Mesodermal cell (in vitro differentiated cells): ENCODE results near the gene LPCAT1.

Source experiments
- H3K27ac ChIP-seq: 2 replicates; pipeline ENCODE4 v1.7.0; 2013; ENCODE audit warnings: mild to moderate bottlenecking, low read depth, low read length, moderate library complexity; ENCODE audit not compliant: severe bottlenecking
- H3K36me3 ChIP-seq: 2 replicates; pipeline ENCODE4 v1.7.1; 2013; ENCODE audit warnings: mild to moderate bottlenecking, low read length, moderate library complexity; ENCODE audit not compliant: control insufficient read depth, insufficient read depth
- H3K4me1 ChIP-seq: one replicate; pipeline ENCODE4 v1.7.1; 2013; ENCODE audit warnings: mild to moderate bottlenecking, low read length; ENCODE audit not compliant: insufficient read depth, control insufficient read depth, poor library complexity, severe bottlenecking
- H3K4me3 ChIP-seq: 2 replicates; pipeline ENCODE4 v1.7.0; 2013; ENCODE audit warnings: low read length, control low read depth, mild to moderate bottlenecking; ENCODE audit not compliant: insufficient read depth, poor library complexity, severe bottlenecking; ENCODE audit errors: extremely low read depth
- H3K9me3 ChIP-seq: 2 replicates; pipeline ENCODE4 v1.7.1; 2013; ENCODE audit warnings: mild to moderate bottlenecking, low read length, moderate library complexity; ENCODE audit not compliant: control insufficient read depth
- WGBS, 2 experiments: methylation state at CpG; one replicate each; pipeline ENCODE4 v1.1.5; 2013; ENCODE audit warnings: missing lambda C conversion rate in 2 of 2; ENCODE audit not compliant: insufficient coverage in 2 of 2; 5-methylcytosine and 5-hydroxymethylcytosine counted together

The LPCAT1 gene

GRCh38 chr5:1490376-1490775 is 33.4 kb downstream of the LPCAT1 start:
- no peak overlapping the region for H3K27ac ChIP-seq
- H3K4me1 ChIP-seq, result peaks cover 5% of the 10 kb centered on the region
- H3K36me3 ChIP-seq, result peaks cover 92% of the 10 kb centered on the region
- no peak overlapping the region for H3K4me3 ChIP-seq
- WGBS, 2 experiments, result 95 to 99% methylated on average over 12 of the region's 12 CpGs
- no peaks in the 10 kb centered on the region for H3K9me3 ChIP-seq

- no peaks in the 10 kb centered on the region for H3K9me3 ChIP-seq
- H3K4me1 ChIP-seq, result peaks cover 5% of the 10 kb centered on the region
- no peak overlapping the region for H3K4me3 ChIP-seq
- H3K27ac ChIP-seq, result no peak overlapping the region
- WGBS, 2 experiments, result 96 to 97% methylated on average over 12 to 18 of the region's 18 CpGs
- H3K36me3 ChIP-seq, result peaks cover 96% of the 10 kb centered on the region
Observed at GRCh38 chr5:1489754-1490153, 34.0 kb downstream of the LPCAT1 start.

- Histone ChIP-seq H3K9me3 (no peaks in the 10 kb centered on the region), H3K4me3 (no peak overlapping the region), H3K36me3 (peaks cover 95% of the 10 kb centered on the region), H3K4me1 (peaks cover 5% of the 10 kb centered on the region), H3K27ac (peak overlapping the region; percentile 33)
- 97% methylated on average over 10 to 12 of the region's 14 CpGs for WGBS, 2 experiments
Observed at GRCh38 chr5:1488882-1489680, 34.7 kb downstream of the LPCAT1 start.

- H3K4me3 ChIP-seq, result no peak overlapping the region
- WGBS, 2 experiments, result 95 to 97% methylated on average over 23 to 27 of the region's 27 CpGs
- H3K9me3 ChIP-seq, result no peaks in the 10 kb centered on the region
- peaks cover 5% of the 10 kb centered on the region for H3K4me1 ChIP-seq
- peaks cover 78% of the 10 kb centered on the region for H3K36me3 ChIP-seq
- H3K27ac ChIP-seq, result no peak overlapping the region
Observed at GRCh38 chr5:1487079-1487764, 36.5 kb downstream of the LPCAT1 start.

- WGBS, 2 experiments, result 93 to 95% methylated on average over 8 to 12 of the region's 13 CpGs
- peaks cover 68% of the 10 kb centered on the region for H3K36me3 ChIP-seq
- H3K4me3 ChIP-seq, result no peak overlapping the region
- H3K27ac ChIP-seq, result no peak overlapping the region
- H3K4me1 ChIP-seq, result peaks cover 5% of the 10 kb centered on the region
- no peaks in the 10 kb centered on the region for H3K9me3 ChIP-seq
Observed at GRCh38 chr5:1486271-1486670, 37.5 kb downstream of the LPCAT1 start.

GRCh38 chr5:1485579-1486118 is 38.1 kb downstream of the LPCAT1 start:
- no peak overlapping the region for H3K27ac ChIP-seq
- 95% methylated on average over 13 to 14 of the region's 15 CpGs for WGBS, 2 experiments
- H3K4me3 ChIP-seq, result no peak overlapping the region
- no peaks in the 10 kb centered on the region for H3K9me3 ChIP-seq
- H3K4me1 ChIP-seq, result peaks cover 5% of the 10 kb centered on the region
- H3K36me3 ChIP-seq, result peaks cover 62% of the 10 kb centered on the region

- peaks cover under 1% of the 10 kb centered on the region for H3K4me1 ChIP-seq
- H3K9me3 ChIP-seq, result no peaks in the 10 kb centered on the region
- H3K27ac ChIP-seq, result no peak overlapping the region
- 91 to 92% methylated on average over 16 to 17 of the region's 20 CpGs for WGBS, 2 experiments
- H3K36me3 ChIP-seq, result peaks cover 60% of the 10 kb centered on the region
- H3K4me3 ChIP-seq, result no peak overlapping the region
Observed at GRCh38 chr5:1484730-1485578, 38.8 kb downstream of the LPCAT1 start.

- H3K9me3 ChIP-seq, result no peaks in the 10 kb centered on the region
- no peak overlapping the region for H3K4me3 ChIP-seq
- WGBS, 2 experiments, result 91 to 94% methylated on average over 27 to 31 of the region's 33 CpGs
- no peak overlapping the region for H3K27ac ChIP-seq
- H3K4me1 ChIP-seq, result no peaks in the 10 kb centered on the region
- peaks cover 56% of the 10 kb centered on the region for H3K36me3 ChIP-seq
Observed at GRCh38 chr5:1483856-1484729, 39.7 kb downstream of the LPCAT1 start.

- Histone ChIP-seq H3K36me3 (peaks cover 56% of the 10 kb centered on the region), H3K9me3 (no peaks in the 10 kb centered on the region), H3K27ac (no peak overlapping the region), H3K4me1 (no peaks in the 10 kb centered on the region), H3K4me3 (no peak overlapping the region)
- 93 to 98% methylated on average over 10 to 13 of the region's 13 CpGs for WGBS, 2 experiments
Observed at GRCh38 chr5:1483064-1483463, 40.7 kb downstream of the LPCAT1 start.

GRCh38 chr5:1481959-1482331 is 41.8 kb downstream of the LPCAT1 start:
- Histone ChIP-seq H3K4me1 (no peaks in the 10 kb centered on the region), H3K4me3 (no peak overlapping the region), H3K36me3 (peaks cover 52% of the 10 kb centered on the region), H3K9me3 (no peaks in the 10 kb centered on the region), H3K27ac (no peak overlapping the region)
- 92 to 100% methylated on average over 4 to 12 of the region's 12 CpGs for WGBS, 2 experiments
